OCI-LY3 (cell line): ENCODE data around the gene PLEKHM1.
"Not testable (repeated sequence)": the region's sequence is repeated elsewhere in the genome, so short reads cannot be mapped to it uniquely, and the experiment has no call there.

Experiments used
- CTCF ChIP-seq: fragments of 200-600, 300-600 bp; sonication (generic); IDR thresholded peaks from 2 replicates; pipeline ENCODE4 v1.5.1; 2014; ENCODE audit warnings: antibody characterized with exemption, low read length, low read depth
- EZH2phosphoT487 ChIP-seq: fragments of 200-600 bp; shearing (Covaris generic); IDR thresholded peaks from 2 replicates; pipeline ENCODE4 v1.6.1; 2018; ENCODE audit warnings: antibody characterized with exemption, mixed run types, low read depth

- not testable (repeated sequence) for TF ChIP-seq CTCF, EZH2phosphoT487
These were observed 10.7 kb upstream of the PLEKHM1 start for GRCh38 chr17:45501092-45501707.
